BJ (cell line): Measurements from ENCODE around the gene TMEM98. TPM values are rescaled to one million over a fixed set of nuclear protein-coding genes. Genes with fewer than 3 reads are reported as not detected.
"Not testable (repeated sequence)": the region's sequence is repeated elsewhere in the genome, so short reads cannot be mapped to it uniquely, and the experiment has no call there.

ENCODE experiments used
- CTCF ChIA-PET: fragments of 350-600 bp; formaldehyde crosslinking; extraction: SDS; loops from one replicate; lab custom pipeline; 2021; ENCODE audit warnings: antibody characterized with exemption, inconsistent platforms; lab: Yijun Ruan, JAX
- POLR2A ChIA-PET: fragments of 300-600 bp; sonication (Branson Sonifier 250); formaldehyde crosslinking; extraction: SDS; loops from one replicate; lab custom pipeline; 2021; ENCODE audit warnings: antibody characterized with exemption; lab: Charles Lee
- DNase-seq: peaks from one replicate; pipeline ENCODE4 v3.0.0-alpha.2; 2011; ENCODE audit warnings: low read depth
- H3K27me3 ChIP-seq: 2 replicates; pipeline ENCODE4 v1.6.0; 2011; ENCODE audit warnings: low read length; ENCODE audit not compliant: control insufficient read depth, insufficient read depth
- H3K36me3 ChIP-seq: 2 replicates; pipeline ENCODE4 v1.5.1; 2011; ENCODE audit warnings: low read length; ENCODE audit not compliant: control insufficient read depth, insufficient read depth
- H3K4me3 ChIP-seq: 2 replicates; pipeline ENCODE4 v1.5.1; 2011; ENCODE audit warnings: low read depth, mild to moderate bottlenecking, control low read depth, low read length
- polyA plus RNA-seq: library from polyadenylated mRNA; depleted of rRNA; stranded (reverse); fragments of >200 nt; gene quantifications from 2 replicates; pipeline ENCODE4 v1.2.3, GENCODE V29; 2011
- TF ChIP-seq, protein P1 (sequence below): IDR thresholded peaks from 2 replicates; pipeline ENCODE4 v1.5.1; 2011; ENCODE audit warnings: low read depth, mild to moderate bottlenecking, control low read depth, inconsistent platforms, low read length, moderate library complexity; ENCODE audit not compliant: insufficient read depth

TMEM98 gene
- polyA plus RNA-seq, 1 experiment: 331 TPM

DNA sequence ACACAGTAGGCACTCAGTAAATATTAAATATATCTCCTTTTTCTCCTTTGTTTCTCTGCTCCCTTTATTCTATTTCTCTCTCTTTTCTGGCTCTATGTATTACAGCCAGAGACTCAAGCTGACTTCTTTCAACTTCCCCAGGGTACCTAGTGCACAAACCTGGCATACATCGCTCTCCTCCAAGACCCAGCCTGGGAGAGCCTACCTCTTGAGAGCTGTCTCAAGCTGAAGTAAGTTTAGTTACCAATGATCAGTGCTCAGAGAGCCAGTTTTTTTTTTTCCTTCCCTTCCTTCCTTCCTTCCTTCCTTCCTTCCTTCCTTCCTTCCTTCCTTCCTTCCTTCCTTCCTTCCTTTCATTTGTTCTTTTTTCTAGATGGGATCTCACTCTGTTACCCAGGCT lies 19.8 kb downstream of the TMEM98 start:
- H3K4me3 ChIP-seq: no peak overlapping the region
- TF ChIP-seq, protein P1, sequence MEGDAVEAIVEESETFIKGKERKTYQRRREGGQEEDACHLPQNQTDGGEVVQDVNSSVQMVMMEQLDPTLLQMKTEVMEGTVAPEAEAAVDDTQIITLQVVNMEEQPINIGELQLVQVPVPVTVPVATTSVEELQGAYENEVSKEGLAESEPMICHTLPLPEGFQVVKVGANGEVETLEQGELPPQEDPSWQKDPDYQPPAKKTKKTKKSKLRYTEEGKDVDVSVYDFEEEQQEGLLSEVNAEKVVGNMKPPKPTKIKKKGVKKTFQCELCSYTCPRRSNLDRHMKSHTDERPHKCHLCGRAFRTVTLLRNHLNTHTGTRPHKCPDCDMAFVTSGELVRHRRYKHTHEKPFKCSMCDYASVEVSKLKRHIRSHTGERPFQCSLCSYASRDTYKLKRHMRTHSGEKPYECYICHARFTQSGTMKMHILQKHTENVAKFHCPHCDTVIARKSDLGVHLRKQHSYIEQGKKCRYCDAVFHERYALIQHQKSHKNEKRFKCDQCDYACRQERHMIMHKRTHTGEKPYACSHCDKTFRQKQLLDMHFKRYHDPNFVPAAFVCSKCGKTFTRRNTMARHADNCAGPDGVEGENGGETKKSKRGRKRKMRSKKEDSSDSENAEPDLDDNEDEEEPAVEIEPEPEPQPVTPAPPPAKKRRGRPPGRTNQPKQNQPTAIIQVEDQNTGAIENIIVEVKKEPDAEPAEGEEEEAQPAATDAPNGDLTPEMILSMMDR: no peak
- H3K27me3 ChIP-seq: peaks cover 2% of the 10 kb centered on the region; the same call in 1 of the 2 replicates
- ChIA-PET POLR2A (no interaction called here), CTCF (interaction anchor here (1.1 to 3.2 kb wide), 4 partner anchors 9 to 50 kb away, joined by 3 to 10 read pairs (median 4); no protein-coding TSS in a partner anchor)
- H3K36me3 ChIP-seq: no peaks in the 10 kb centered on the region
- DNase-seq: no peak

DNA sequence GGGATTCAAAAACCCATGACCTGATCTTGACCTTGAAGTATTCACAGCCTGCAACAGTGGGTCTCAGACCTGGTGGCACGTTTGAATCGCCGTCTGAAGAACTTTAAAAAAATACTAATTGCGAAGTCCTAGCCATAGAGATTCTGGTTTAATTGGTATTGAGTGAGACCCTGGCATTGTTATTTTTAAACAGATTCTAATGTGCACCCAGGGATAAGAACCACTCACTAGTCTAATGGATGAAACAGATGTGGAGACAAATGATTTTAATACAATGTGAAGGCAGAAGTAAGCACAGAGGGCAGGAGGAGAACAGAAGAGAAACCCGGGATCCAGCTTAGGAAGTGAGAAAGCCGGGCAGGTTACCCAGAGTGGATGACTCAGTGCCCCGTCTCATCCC lies 21.2 kb downstream of the TMEM98 start:
- TF ChIP-seq, protein P1: no peak
- Histone ChIP-seq H3K36me3 (no peaks in the 10 kb centered on the region), H3K27me3 (peaks cover 2% of the 10 kb centered on the region; the same call in 1 of the 2 replicates), H3K4me3 (no peak overlapping the region)
- ChIA-PET CTCF (interaction anchor here (0.8 kb wide), 1 partner anchor 72 kb away, joined by 3 read pairs; the partner anchor contains the start of gene MYO1D), POLR2A (no interaction called here)
- no peak for DNase-seq

DNA sequence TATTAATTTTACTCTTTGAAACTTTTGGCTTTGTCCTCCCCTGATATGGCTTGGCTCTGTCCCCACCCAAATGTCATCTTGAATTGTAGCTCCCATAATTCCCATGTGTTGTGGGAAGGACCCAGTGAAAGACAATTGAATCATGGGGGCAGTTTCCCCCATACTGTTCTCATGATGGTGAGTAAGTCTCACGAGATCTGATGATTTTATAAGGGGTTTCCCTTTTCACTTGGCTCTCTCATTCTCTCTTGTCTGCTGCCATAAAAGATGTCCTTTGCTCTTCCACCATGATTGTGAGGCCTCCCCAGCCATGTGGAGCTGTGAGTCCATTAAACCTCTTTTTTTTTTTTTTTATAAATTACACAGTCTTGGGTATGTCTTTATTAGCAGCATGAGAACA lies 24.5 kb downstream of the TMEM98 start:
- H3K36me3 ChIP-seq, POLR2A ChIA-PET, H3K4me3 ChIP-seq, DNase-seq, H3K27me3 ChIP-seq: not testable (repeated sequence)
- CTCF ChIA-PET: interaction anchor here (1.7 kb wide), 1 partner anchor 508 kb away, joined by 3 read pairs; the partner anchor contains the start of gene PSMD11

DNA sequence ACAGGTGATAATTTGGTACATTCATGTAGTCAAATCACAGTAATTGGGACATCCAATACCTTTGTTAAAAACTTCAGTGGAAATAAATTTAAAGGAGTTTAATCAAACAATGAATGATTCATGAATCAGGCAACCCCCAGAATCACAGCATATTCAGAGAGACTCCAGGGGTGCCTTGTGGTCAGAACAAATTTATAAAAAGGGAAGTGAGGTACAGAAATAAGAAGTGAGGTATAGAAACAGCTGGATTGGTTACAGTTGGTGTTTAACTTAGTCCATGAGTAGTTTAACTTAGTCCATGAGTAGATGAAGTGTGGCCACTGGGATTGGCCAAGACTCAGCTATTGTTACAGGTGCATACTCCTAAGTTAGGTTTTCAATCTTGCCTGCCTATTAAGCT lies 25.1 kb downstream of the TMEM98 start:
- Histone ChIP-seq H3K36me3 (no peaks in the 10 kb centered on the region), H3K4me3 (no peak overlapping the region), H3K27me3 (peaks cover 2% of the 10 kb centered on the region; the same call in 1 of the 2 replicates)
- no peak for DNase-seq
- TF ChIP-seq, protein P1: no peak
- CTCF ChIA-PET: interaction anchor here (1.0 to 1.7 kb wide), 4 partner anchors 9 to 508 kb away, joined by 3 to 5 read pairs (median 4); partner anchors contain the start of gene PSMD11
- POLR2A ChIA-PET: no interaction called here

DNA sequence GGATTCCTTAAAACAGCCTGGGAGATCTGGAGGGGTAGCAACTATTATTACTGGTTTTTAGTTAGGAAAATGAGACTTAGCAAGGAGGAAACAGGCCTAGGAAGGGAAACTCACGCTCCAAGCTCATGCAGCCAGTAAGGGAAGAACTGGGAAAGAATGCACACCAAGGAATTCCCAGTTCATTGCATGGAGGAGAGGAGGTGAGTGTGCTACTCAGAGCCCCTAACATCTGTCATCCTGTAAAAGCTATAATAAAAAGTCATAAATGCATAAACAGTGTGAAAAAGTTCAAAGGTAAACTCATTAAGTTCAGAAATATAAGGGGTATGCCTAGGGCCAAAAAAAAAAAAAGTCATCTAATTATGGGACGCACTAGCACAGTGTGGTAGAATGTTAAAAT lies 25.9 kb downstream of the TMEM98 start:
- POLR2A ChIA-PET: no interaction called here
- peaks cover 2% of the 10 kb centered on the region; the same call in 1 of the 2 replicates for H3K27me3 ChIP-seq
- no peak for DNase-seq
- no peak overlapping the region for H3K4me3 ChIP-seq
- CTCF ChIA-PET: interaction anchor here (1.0 to 1.5 kb wide), 6 partner anchors 9 to 171 kb away, joined by 3 to 5 read pairs (median 4); no protein-coding TSS in a partner anchor
- TF ChIP-seq, protein P1: no peak
- no peaks in the 10 kb centered on the region for H3K36me3 ChIP-seq

DNA sequence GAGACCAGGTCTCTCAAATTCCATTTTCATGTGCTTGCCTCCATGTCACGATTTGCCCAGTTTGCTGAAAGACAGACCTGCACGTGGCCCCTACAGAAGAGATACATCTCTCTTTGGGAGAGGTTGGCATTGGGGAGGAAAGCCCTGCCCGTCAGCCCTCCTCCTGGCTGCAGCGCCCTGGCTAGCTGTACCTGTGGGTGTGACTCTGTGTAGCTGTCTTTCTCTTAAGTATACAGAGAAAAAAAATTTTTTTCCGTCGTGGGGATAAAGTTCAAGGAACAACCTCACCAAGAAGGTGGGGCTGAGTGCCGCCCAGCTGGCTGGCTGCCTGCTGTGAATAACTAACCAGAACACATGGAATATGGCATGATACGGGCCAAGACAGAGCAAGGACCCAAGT lies 26.5 kb downstream of the TMEM98 start:
- ChIA-PET POLR2A (no interaction called here), CTCF (interaction anchor here (1.1 to 1.5 kb wide), 5 partner anchors 10 to 171 kb away, joined by 3 to 5 read pairs (median 3); no protein-coding TSS in a partner anchor)

More for the DNA sequence above, 26.5 kb downstream of the TMEM98 start:
- Histone ChIP-seq H3K36me3 (no peaks in the 10 kb centered on the region), H3K4me3 (no peak overlapping the region), H3K27me3 (peaks cover 2% of the 10 kb centered on the region; the same call in 1 of the 2 replicates)
- TF ChIP-seq, protein P1: no peak
- DNase-seq: no peak
